Neutrophil (primary cell): Measurements from ENCODE around the gene C1QTNF1.

ENCODE experiments used
- H3K27ac ChIP-seq: fragments of 200-600 bp; sonication (generic); 2 replicates; pipeline ENCODE4 v1.5.1; 2016; ENCODE audit warnings: mild to moderate bottlenecking, moderate library complexity
- H3K27me3 ChIP-seq: fragments of 200-600 bp; sonication (generic); 2 replicates; pipeline ENCODE4 v1.6.0; 2016; ENCODE audit warnings: mild to moderate bottlenecking
- H3K36me3 ChIP-seq: fragments of 200-600 bp; sonication (generic); 2 replicates; pipeline ENCODE4 v1.5.1; 2017
- H3K4me1 ChIP-seq, 2 experiments: fragments of 200-600 bp in 1 of 2; sonication (generic) in 1 of 2; 1 replicate in 1 of 2; 2 replicates in 1 of 2; pipeline versions ENCODE4 v1.5.1 to v1.6.1; 2013 to 2016; ENCODE audit warnings: low read depth in 1 of 2, low read length in 1 of 2, mild to moderate bottlenecking in 1 of 2, moderate library complexity in 1 of 2; ENCODE audit not compliant: control insufficient read depth in 1 of 2, insufficient read depth in 1 of 2
- H3K4me3 ChIP-seq, 2 experiments: fragments of 200-600 bp in 1 of 2; sonication (generic) in 1 of 2; 1 replicate in 1 of 2; 2 replicates in 1 of 2; pipeline ENCODE4 v1.5.1; 2013 to 2016; ENCODE audit warnings: low read depth in 1 of 2, low read length in 1 of 2, mild to moderate bottlenecking in 1 of 2, moderate library complexity in 1 of 2
- H3K9me3 ChIP-seq: fragments of 200-600 bp; sonication (generic); 2 replicates; pipeline ENCODE4 v1.5.1; 2016
- CTCF ChIP-seq: fragments of 200-600 bp; sonication (generic); IDR thresholded peaks from 2 replicates; pipeline ENCODE4 v1.5.1; 2016; ENCODE audit warnings: antibody characterized with exemption

Gene C1QTNF1

GRCh38 chr17:79084291-79085153, 60.6 kb downstream of the C1QTNF1 start:
- no peak overlapping the region for H3K4me3 ChIP-seq
- no peak for TF ChIP-seq CTCF
- H3K27me3 ChIP-seq: no peaks in the 10 kb centered on the region
- peaks cover 29% of the 10 kb centered on the region for H3K36me3 ChIP-seq
- no peaks in the 10 kb centered on the region for H3K9me3 ChIP-seq
- no peak overlapping the region for H3K27ac ChIP-seq
- no peaks in the 10 kb centered on the region for H3K4me1 ChIP-seq

DNA sequence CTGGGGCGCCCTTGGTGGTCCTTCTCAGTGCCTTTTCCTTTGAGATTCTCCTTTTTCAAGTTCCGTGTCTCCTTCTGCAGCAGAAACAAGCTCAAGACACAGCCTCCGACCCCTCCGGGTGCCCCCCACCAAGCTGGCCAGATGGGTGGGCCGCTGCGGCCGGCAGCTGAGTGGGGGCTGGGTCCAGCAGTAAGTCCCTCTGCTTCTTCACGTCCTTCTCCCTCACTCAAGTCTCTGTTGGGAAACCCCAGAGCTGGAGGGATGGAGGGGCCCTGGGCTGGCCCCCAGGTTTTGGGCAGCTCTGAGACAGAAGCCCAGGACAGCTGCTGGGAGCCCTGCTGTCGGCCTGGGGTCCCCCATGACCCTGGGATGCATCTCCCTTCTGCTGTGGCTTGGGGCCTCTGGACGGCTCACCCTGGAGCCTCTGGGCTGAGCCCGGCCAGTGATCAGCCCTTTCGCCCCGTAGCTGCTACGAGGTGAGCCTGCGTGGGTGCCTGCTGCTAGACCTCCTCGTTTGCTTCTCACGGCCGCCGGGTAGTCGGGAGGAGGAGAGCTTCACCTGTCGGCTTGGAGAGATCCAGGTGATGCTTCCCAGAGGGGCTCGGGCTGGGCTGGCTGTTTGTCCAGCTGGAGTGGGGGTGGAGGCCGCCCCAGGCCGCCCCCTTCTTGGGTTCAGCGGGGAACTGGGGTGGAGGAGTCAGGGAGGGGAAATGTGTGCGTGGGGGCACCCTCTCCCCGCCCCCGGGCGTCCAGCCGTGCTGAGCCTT, 61.4 kb downstream of the C1QTNF1 start:
- no peak overlapping the region for H3K27ac ChIP-seq
- no peaks in the 10 kb centered on the region for H3K27me3 ChIP-seq
- peaks cover 21% of the 10 kb centered on the region for H3K36me3 ChIP-seq
- TF ChIP-seq CTCF: no peak
- H3K4me3 ChIP-seq: no peak overlapping the region
- no peaks in the 10 kb centered on the region for H3K4me1 ChIP-seq
- no peaks in the 10 kb centered on the region for H3K9me3 ChIP-seq

- peaks cover 18% of the 10 kb centered on the region for H3K36me3 ChIP-seq
- H3K27me3 ChIP-seq: no peaks in the 10 kb centered on the region
- TF ChIP-seq CTCF: no peak
- H3K4me1 ChIP-seq: no peaks in the 10 kb centered on the region
- H3K9me3 ChIP-seq: no peaks in the 10 kb centered on the region
- H3K4me3 ChIP-seq: no peak overlapping the region
- no peak overlapping the region for H3K27ac ChIP-seq
These were observed 62.1 kb downstream of the C1QTNF1 start for GRCh38 chr17:79085921-79086551.

GRCh38 chr17:79086609-79087427, 62.8 kb downstream of the C1QTNF1 start:
- Histone ChIP-seq H3K36me3 (peaks cover 18% of the 10 kb centered on the region), H3K27me3 (no peaks in the 10 kb centered on the region), H3K4me1 (no peaks in the 10 kb centered on the region), H3K9me3 (no peaks in the 10 kb centered on the region), H3K4me3 (no peak overlapping the region), H3K27ac (no peak overlapping the region)
- TF ChIP-seq CTCF: no peak
